Endothelial cell of umbilical vein (primary cell): Measurements from ENCODE around the gene KAZN. TPM values are rescaled to one million over a fixed set of nuclear protein-coding genes. Genes with fewer than 3 reads are reported as not detected.

Experiments used
- BruUV-seq: library from RNA; stranded (reverse); fragments of 400-500 nt; replicated peaks from 2 replicates; lab custom pipeline; 2021; lab: Mats Ljungman, UMichigan
- CTCF ChIA-PET: fragments of 300-600, 350-600 bp; sonication (Branson Sonifier 250); formaldehyde crosslinking; loops from one replicate; lab custom pipeline; 2021; ENCODE audit warnings: antibody characterized with exemption, inconsistent platforms; lab: Charles Lee
- POLR2A ChIA-PET: fragments of 300-600, 350-600 bp; sonication (Branson Sonifier 250); formaldehyde crosslinking; loops from one replicate; lab custom pipeline; 2021; ENCODE audit warnings: antibody characterized with exemption, inconsistent platforms; lab: Charles Lee
- DNase-seq: peaks from one replicate; pipeline ENCODE4 v3.0.0-alpha.2; 2011; ENCODE audit warnings: low read depth, low spot score
- FAIRE-seq: peaks from 2 replicates; lab custom pipeline; 2011; peaks lifted over from hg19 to GRCh38; lab: Jason Lieb, UNC
- H2AFZ ChIP-seq: 2 replicates; pipeline ENCODE4 v1.6.0; 2012; ENCODE audit warnings: low read depth, low read length, control low read depth, inconsistent platforms
- H3K27ac ChIP-seq: 2 replicates; pipeline ENCODE4 v1.5.1; 2011; ENCODE audit warnings: low read depth, mild to moderate bottlenecking, control low read depth, low read length, moderate library complexity; ENCODE audit not compliant: insufficient read depth
- H3K27me3 ChIP-seq, 2 experiments: 2 replicates each; pipeline versions ENCODE4 v1.6.0 to v1.6.1; 2011; ENCODE audit warnings: low read length in 2 of 2, mixed read lengths in 1 of 2; ENCODE audit not compliant: control insufficient read depth in 2 of 2, insufficient read depth in 2 of 2
- H3K36me3 ChIP-seq, 2 experiments: 2 replicates in 1 of 2; 3 replicates in 1 of 2; pipeline ENCODE4 v1.5.1; 2011; ENCODE audit warnings: low read length in 2 of 2, mild to moderate bottlenecking in 1 of 2, moderate library complexity in 1 of 2; ENCODE audit not compliant: control insufficient read depth in 2 of 2, insufficient read depth in 2 of 2; ENCODE audit errors: extremely low read depth in 1 of 2
- H3K4me1 ChIP-seq: 3 replicates; pipeline ENCODE4 v1.5.1; 2011; ENCODE audit warnings: mild to moderate bottlenecking, low read length; ENCODE audit not compliant: control insufficient read depth, insufficient read depth; ENCODE audit errors: extremely low read depth
- H3K4me2 ChIP-seq: 2 replicates; pipeline ENCODE4 v1.6.1; 2011; ENCODE audit warnings: low read length, control low read depth, mixed read lengths; ENCODE audit not compliant: insufficient read depth
- H3K4me3 ChIP-seq, 3 experiments: fragments of 200-600 bp in 1 of 3; sonication (generic), shearing (Covaris generic) in 1 of 3; replicated peaks in 1 of 3; 2 replicates each; pipeline ENCODE4 v1.5.1; 2011 to 2016; ENCODE audit warnings: control low read depth in 3 of 3, low read length in 3 of 3, mild to moderate bottlenecking in 2 of 3, inconsistent platforms in 1 of 3, low read depth in 1 of 3, moderate library complexity in 1 of 3; ENCODE audit not compliant: insufficient read depth in 1 of 3
- H3K79me2 ChIP-seq: 2 replicates; pipeline ENCODE4 v1.6.0; 2012; ENCODE audit warnings: low read length, inconsistent platforms; ENCODE audit not compliant: control insufficient read depth, insufficient read depth
- H3K9ac ChIP-seq: replicated peaks from 2 replicates; pipeline ENCODE3; 2011; ENCODE audit warnings: low read length, control low read depth; ENCODE audit not compliant: insufficient read depth; ENCODE audit errors: extremely low read depth
- H3K9me1 ChIP-seq: replicated peaks from 3 replicates; pipeline ENCODE4 v1.6.0; 2011; ENCODE audit warnings: mild to moderate bottlenecking, low read length; ENCODE audit not compliant: control insufficient read depth, insufficient read depth; ENCODE audit errors: extremely low read depth
- H3K9me3 ChIP-seq: replicated peaks from 2 replicates; pipeline ENCODE4 v1.5.1; 2012; ENCODE audit warnings: low read length, inconsistent platforms; ENCODE audit not compliant: control insufficient read depth, insufficient read depth
- H4K20me1 ChIP-seq: replicated peaks from 2 replicates; pipeline ENCODE3; 2011; ENCODE audit warnings: mild to moderate bottlenecking, low read length; ENCODE audit not compliant: control insufficient read depth, insufficient read depth; ENCODE audit errors: extremely low read depth
- EZH2 ChIP-seq: IDR thresholded peaks from 2 replicates; pipeline ENCODE4 v1.6.1; 2012; ENCODE audit warnings: borderline replicate concordance, low read depth, mild to moderate bottlenecking, moderate library complexity, low read length, inconsistent platforms; ENCODE audit not compliant: severe bottlenecking
- GATA2 ChIP-seq: IDR thresholded peaks from 2 replicates; pipeline ENCODE4 v1.7.0; 2011; ENCODE audit warnings: low read depth, mild to moderate bottlenecking, moderate library complexity, mixed read lengths, low read length; ENCODE audit not compliant: insufficient read length, insufficient read depth
- JUN ChIP-seq: IDR thresholded peaks from 2 replicates; pipeline ENCODE4 v1.6.1; 2011; ENCODE audit warnings: borderline replicate concordance, low read depth; ENCODE audit not compliant: insufficient read length, insufficient read depth
- POLR2A ChIP-seq: IDR thresholded peaks from 2 replicates; pipeline ENCODE4 v1.6.1; 2012; ENCODE audit warnings: low read depth, mild to moderate bottlenecking, control low read depth, low read length
- POLR2AphosphoS5 ChIP-seq: IDR thresholded peaks from 2 replicates; pipeline ENCODE4 v1.6.1; 2012; ENCODE audit warnings: low read depth, mild to moderate bottlenecking, control low read depth, low read length, moderate library complexity; ENCODE audit not compliant: insufficient read depth
- dilution Hi-C: fragments of 300-500 bp; cut with MboI; formaldehyde crosslinking; loops from one replicate; pipeline ENCODE4 v1.15.0; 2019; ENCODE audit warnings: low sequenced_read_pairs; ENCODE audit not compliant: extremely low pct_ligation_motif_present
- intact Hi-C: fragments of 100-400 bp; cut with micrococcal nuclease; formaldehyde crosslinking; loops from one replicate; pipeline ENCODE4 v1.10.0; 2022
- polyA plus RNA-seq, 4 experiments: library from polyadenylated mRNA; depleted of rRNA in 3 of 4; stranded (reverse) in 3 of 4; unstranded in 1 of 4; fragments of >200 nt; gene quantifications; 2 replicates each; pipeline versions ENCODE4 v1.2.1 to v1.2.3, GENCODE V29; 2011 to 2012; ENCODE audit warnings: missing spikeins in 1 of 4
- total RNA-seq: library from RNA; stranded (reverse); gene quantifications from 2 replicates; pipeline ENCODE4 v1.2.3, GENCODE V29; 2021

KAZN gene
- total and polyA plus RNA-seq, 2 donors (not counting 3 experiments of a cell fraction or from before 2014, with no cell fraction given), result 1.6 to 5.8 TPM

GRCh38 chr1:14689996-14690615 is 91.6 kb downstream of the KAZN start:
- DNase-seq (no peak), FAIRE-seq (no peak)
- H3K4me2 ChIP-seq, result no peak overlapping the region
- BruUV-seq, result no TSS peak
- POLR2A ChIA-PET, result no interaction called here
- no peaks in the 10 kb centered on the region for H3K9me3 ChIP-seq
- H3K27ac ChIP-seq, result no peak overlapping the region
- CTCF ChIA-PET, result no interaction called here
- H3K27me3 ChIP-seq, result no peaks in the 10 kb centered on the region
- H3K9ac ChIP-seq, result no peak overlapping the region
- no peaks in the 10 kb centered on the region for H4K20me1 ChIP-seq
- intact Hi-C loops (no loop called here), dilution Hi-C loops (no loop called here)
- no peak overlapping the region for H3K4me3 ChIP-seq
- H2AFZ ChIP-seq, result no peak overlapping the region
- TF ChIP-seq JUN (no peak), POLR2A (no peak), POLR2AphosphoS5 (no peak), EZH2 (no peak)
- no peaks in the 10 kb centered on the region for H3K79me2 ChIP-seq
- H3K9me1 ChIP-seq, result no peaks in the 10 kb centered on the region
- no peaks in the 10 kb centered on the region for H3K4me1 ChIP-seq
- no peaks in the 10 kb centered on the region for H3K36me3 ChIP-seq

DNA sequence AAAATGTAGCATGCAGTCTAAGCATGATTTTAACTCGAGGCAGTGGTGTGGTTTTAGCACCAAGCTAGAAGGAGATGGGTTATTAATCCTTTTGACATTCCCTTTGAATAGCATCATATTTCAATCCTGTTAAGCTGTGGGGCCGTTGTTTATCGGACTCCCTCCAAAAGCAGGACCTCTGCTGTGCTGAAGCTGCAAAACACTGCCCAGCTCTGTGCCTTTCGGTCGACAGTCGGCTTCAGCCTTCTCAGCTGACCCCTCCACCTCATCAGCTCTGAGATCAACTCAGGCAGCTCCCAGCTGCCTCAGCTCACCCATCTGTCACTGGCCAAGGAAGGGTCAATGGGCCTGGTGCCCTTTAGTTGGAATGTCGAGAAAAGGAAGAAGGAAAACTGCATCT is 95.5 kb downstream of the KAZN start:
- intact Hi-C loops, result no loop called here
- CTCF ChIA-PET, result interaction anchor here (0.8 kb wide), 1 partner anchor 15 kb away, joined by 3 read pairs; no protein-coding TSS in a partner anchor

More for the DNA sequence above, 95.5 kb downstream of the KAZN start:
- no TSS peak for BruUV-seq
- no peak overlapping the region for H3K27ac ChIP-seq
- no peak for DNase-seq
- H3K9ac ChIP-seq, result no peak overlapping the region
- no peaks in the 10 kb centered on the region for H3K4me1 ChIP-seq
- H3K27me3 ChIP-seq, result no peaks in the 10 kb centered on the region
- dilution Hi-C loops, result no loop called here
- H3K9me1 ChIP-seq, result no peaks in the 10 kb centered on the region
- no peak for FAIRE-seq
- TF ChIP-seq JUN, result no peak
- TF ChIP-seq GATA2, result no peak
- TF ChIP-seq POLR2A, result no peak
- H3K4me2 ChIP-seq, result no peak overlapping the region
- H3K9me3 ChIP-seq, result no peaks in the 10 kb centered on the region
- no peak overlapping the region for H3K4me3 ChIP-seq
- H3K36me3 ChIP-seq, result no peaks in the 10 kb centered on the region
- POLR2A ChIA-PET, result no interaction called here
- H3K79me2 ChIP-seq, result no peaks in the 10 kb centered on the region
- no peak overlapping the region for H2AFZ ChIP-seq
- H4K20me1 ChIP-seq, result no peaks in the 10 kb centered on the region
